HepG2 (cell line): Measurements from ENCODE around the gene VAV2. TPM values are rescaled to one million over a fixed set of nuclear protein-coding genes. Genes with fewer than 3 reads are reported as not detected.
A peak's percentile ranks its signal among the peaks of the same experiment; 100 is the strongest.

Experiments
- AHR ChIP-seq: IDR thresholded peaks from 2 replicates; pipeline ENCODE4 v1.6.1; 2018; ENCODE audit warnings: missing genetic modification reagents, missing compliant biosample characterization
- GTF3A ChIP-seq: sonication (generic); formaldehyde crosslinking; conservative IDR thresholded peaks from 2 replicates; pipeline ENCODE4 v1.4.0; 2020; ENCODE audit warnings: mild to moderate bottlenecking, missing genetic modification reagents
- KAT7 ChIP-seq: IDR thresholded peaks from 2 replicates; pipeline ENCODE4 v1.6.1; 2018; ENCODE audit warnings: borderline replicate concordance, missing compliant biosample characterization
- MTF1 ChIP-seq: sonication (generic); formaldehyde crosslinking; IDR thresholded peaks from 2 replicates; pipeline ENCODE4 v1.5.0; 2020; ENCODE audit warnings: missing genetic modification reagents
- NFIC ChIP-seq: IDR thresholded peaks from 2 replicates; pipeline ENCODE4 v1.6.1; 2012; ENCODE audit warnings: mild to moderate bottlenecking, low read length, inconsistent platforms
- NR2C2 ChIP-seq: sonication (generic); formaldehyde crosslinking; IDR thresholded peaks from 2 replicates; pipeline ENCODE4 v1.4.0; 2020; ENCODE audit warnings: missing genetic modification reagents, mild to moderate bottlenecking, moderate library complexity, borderline replicate concordance
- PHB2 ChIP-seq: fragments of 450-650 bp; IDR thresholded peaks from 2 replicates; pipeline ENCODE4 v1.6.1; 2018; ENCODE audit not compliant: partially characterized antibody
- RXRA ChIP-seq: sonication (generic); formaldehyde crosslinking; IDR thresholded peaks from 2 replicates; pipeline ENCODE4 v1.5.1; 2020; ENCODE audit warnings: missing genetic modification reagents
- TOPORS ChIP-seq: sonication (generic); formaldehyde crosslinking; IDR thresholded peaks from 2 replicates; pipeline ENCODE4 v1.8.0; 2023; ENCODE audit warnings: mild to moderate bottlenecking, missing genetic modification reagents
- ZBTB21 ChIP-seq: sonication (generic); formaldehyde crosslinking; IDR thresholded peaks from 2 replicates; pipeline ENCODE4 v1.4.0; 2020; ENCODE audit warnings: missing genetic modification reagents
- ZKSCAN1 ChIP-seq: fragments of 150-350 bp; IDR thresholded peaks from 2 replicates; pipeline ENCODE4 v1.6.1; 2014; ENCODE audit warnings: low read length
- ZNF34 ChIP-seq: sonication (generic); formaldehyde crosslinking; IDR thresholded peaks from 2 replicates; pipeline ENCODE4 v1.4.0; 2020; ENCODE audit warnings: mild to moderate bottlenecking, missing genetic modification reagents, borderline replicate concordance
- ZNF674 ChIP-seq: sonication (generic); formaldehyde crosslinking; IDR thresholded peaks from 2 replicates; pipeline ENCODE4 v1.5.0; 2020; ENCODE audit warnings: low read depth, mild to moderate bottlenecking, missing genetic modification reagents
- ZNF788 ChIP-seq: sonication (generic); formaldehyde crosslinking; IDR thresholded peaks from 2 replicates; pipeline ENCODE4 v1.5.0; 2020; ENCODE audit warnings: mild to moderate bottlenecking, missing genetic modification reagents, borderline replicate concordance
- ZSCAN30 ChIP-seq: sonication (generic); formaldehyde crosslinking; IDR thresholded peaks from 2 replicates; pipeline ENCODE4 v1.5.0; 2020; ENCODE audit warnings: mild to moderate bottlenecking, missing genetic modification reagents
- polyA plus RNA-seq, 8 experiments: library from polyadenylated mRNA; depleted of rRNA in 3 of 8; stranded (reverse) in 7 of 8; unstranded in 1 of 8; fragments of >200 nt; fragmentation: Illumina TruSeq in 4 of 8; extraction: Trizol in 4 of 8; gene quantifications; 2 replicates each; pipeline versions ENCODE4 v1.2.1 to v1.2.3, GENCODE V29; 2011 to 2016; ENCODE audit warnings: low read depth in 4 of 8, missing spikeins in 1 of 8, mixed read lengths in 1 of 8; ENCODE audit not compliant: insufficient read depth in 1 of 8
- total RNA-seq, 5 experiments: library from RNA; depleted of rRNA; stranded (reverse); fragments of >200 nt; fragmentation: Illumina TruSeq; extraction: Trizol; gene quantifications; 2 replicates each; pipeline ENCODE4 v1.2.3, GENCODE V29; 2016; ENCODE audit warnings: low read depth in 1 of 5
- TF ChIP-seq, protein P1 (sequence below), 2 experiments: sonication (generic) in 1 of 2; formaldehyde crosslinking in 1 of 2; IDR thresholded peaks; 2 replicates each; pipeline versions ENCODE4 v1.4.0 to v1.6.1; 2018 to 2020; ENCODE audit warnings: missing genetic modification reagents in 2 of 2, borderline replicate concordance in 1 of 2, low read depth in 1 of 2, mild to moderate bottlenecking in 1 of 2, missing biosample characterization in 1 of 2
- TF ChIP-seq, protein P2 (sequence below): sonication (generic); formaldehyde crosslinking; IDR thresholded peaks from 2 replicates; pipeline ENCODE4 v1.5.0; 2020; ENCODE audit warnings: mild to moderate bottlenecking, missing genetic modification reagents, borderline replicate concordance
- TF ChIP-seq, protein P3 (sequence below): sonication (generic); formaldehyde crosslinking; IDR thresholded peaks from 2 replicates; pipeline ENCODE4 v1.5.1; 2020; ENCODE audit warnings: mild to moderate bottlenecking, missing genetic modification reagents, moderate library complexity
- TF ChIP-seq, protein P4 (sequence below): IDR thresholded peaks from 2 replicates; pipeline ENCODE4 v1.6.1; 2012; ENCODE audit warnings: inconsistent platforms

VAV2 gene
- total and polyA plus RNA-seq, 2 of the 13 experiments (the other 11 are each of a cell fraction or from before 2014, with no cell fraction given): 22.5 to 22.9 TPM

DNA sequence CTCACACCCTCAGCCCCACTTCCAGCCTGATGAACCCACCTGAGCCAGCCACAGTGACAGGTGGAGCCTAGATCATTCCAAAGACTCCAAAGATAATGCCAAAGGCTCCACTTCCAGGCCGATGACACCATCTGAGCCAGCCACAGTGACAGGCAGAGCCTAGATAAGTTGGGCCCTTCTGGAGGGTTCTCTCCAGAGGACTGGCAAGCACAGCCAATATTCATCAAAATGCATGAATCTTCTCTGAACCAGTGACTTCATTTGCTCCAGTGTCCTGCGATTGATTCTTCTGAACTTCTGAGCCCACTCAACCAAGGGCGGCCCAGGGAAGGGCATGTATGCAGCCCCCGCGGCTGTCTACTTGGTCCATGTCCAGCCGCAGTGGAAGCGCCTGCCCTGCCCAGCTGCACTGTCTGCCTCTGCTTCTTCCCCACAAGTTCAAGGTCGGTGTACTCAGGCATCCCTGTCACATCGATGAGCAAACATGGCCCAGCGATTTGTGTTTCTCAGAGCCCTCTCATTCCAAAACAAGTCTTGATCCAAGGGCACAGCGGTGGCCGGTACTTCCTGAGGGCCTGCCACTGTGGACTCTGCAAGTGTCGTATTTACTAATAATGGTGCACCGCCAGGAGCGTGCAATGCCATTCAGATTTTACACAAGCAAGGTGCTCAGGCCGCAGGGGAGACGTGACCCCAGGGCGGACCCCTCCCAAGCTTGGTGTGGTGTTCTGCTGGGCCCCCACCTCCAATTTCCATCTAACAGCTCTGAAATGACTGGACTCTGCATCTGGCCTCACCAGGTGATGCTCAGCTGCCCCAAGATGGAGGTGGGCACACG is 107.0 kb downstream of the VAV2 start (continued):
- TF ChIP-seq KAT7: peak; percentile 82; the same call in 1 of the 2 replicates
- no peak for TF ChIP-seq NFIC
- TF ChIP-seq, protein P1, sequence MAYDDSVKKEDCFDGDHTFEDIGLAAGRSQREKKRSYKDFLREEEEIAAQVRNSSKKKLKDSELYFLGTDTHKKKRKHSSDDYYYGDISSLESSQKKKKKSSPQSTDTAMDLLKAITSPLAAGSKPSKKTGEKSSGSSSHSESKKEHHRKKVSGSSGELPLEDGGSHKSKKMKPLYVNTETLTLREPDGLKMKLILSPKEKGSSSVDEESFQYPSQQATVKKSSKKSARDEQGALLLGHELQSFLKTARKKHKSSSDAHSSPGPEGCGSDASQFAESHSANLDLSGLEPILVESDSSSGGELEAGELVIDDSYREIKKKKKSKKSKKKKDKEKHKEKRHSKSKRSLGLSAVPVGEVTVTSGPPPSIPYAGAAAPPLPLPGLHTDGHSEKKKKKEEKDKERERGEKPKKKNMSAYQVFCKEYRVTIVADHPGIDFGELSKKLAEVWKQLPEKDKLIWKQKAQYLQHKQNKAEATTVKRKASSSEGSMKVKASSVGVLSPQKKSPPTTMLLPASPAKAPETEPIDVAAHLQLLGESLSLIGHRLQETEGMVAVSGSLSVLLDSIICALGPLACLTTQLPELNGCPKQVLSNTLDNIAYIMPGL (CRISPR knock-in tag; IDR thresholded peaks at IDR 0.05; ENCODE audit: borderline replicate concordance in 1 of 2, low read depth in 1 of 2): peak in 1 of 2 experiments; percentile 55; a peak in 1 of 4 replicates
- TF ChIP-seq ZBTB21 (CRISPR knock-in tag): no peak
- TF ChIP-seq AHR (CRISPR knock-in tag): 0 out of 2 replicates have a peak, but pooled peaks have one; percentile 36
- no peak for TF ChIP-seq GTF3A
- TF ChIP-seq ZKSCAN1: no peak
- TF ChIP-seq, protein P2, sequence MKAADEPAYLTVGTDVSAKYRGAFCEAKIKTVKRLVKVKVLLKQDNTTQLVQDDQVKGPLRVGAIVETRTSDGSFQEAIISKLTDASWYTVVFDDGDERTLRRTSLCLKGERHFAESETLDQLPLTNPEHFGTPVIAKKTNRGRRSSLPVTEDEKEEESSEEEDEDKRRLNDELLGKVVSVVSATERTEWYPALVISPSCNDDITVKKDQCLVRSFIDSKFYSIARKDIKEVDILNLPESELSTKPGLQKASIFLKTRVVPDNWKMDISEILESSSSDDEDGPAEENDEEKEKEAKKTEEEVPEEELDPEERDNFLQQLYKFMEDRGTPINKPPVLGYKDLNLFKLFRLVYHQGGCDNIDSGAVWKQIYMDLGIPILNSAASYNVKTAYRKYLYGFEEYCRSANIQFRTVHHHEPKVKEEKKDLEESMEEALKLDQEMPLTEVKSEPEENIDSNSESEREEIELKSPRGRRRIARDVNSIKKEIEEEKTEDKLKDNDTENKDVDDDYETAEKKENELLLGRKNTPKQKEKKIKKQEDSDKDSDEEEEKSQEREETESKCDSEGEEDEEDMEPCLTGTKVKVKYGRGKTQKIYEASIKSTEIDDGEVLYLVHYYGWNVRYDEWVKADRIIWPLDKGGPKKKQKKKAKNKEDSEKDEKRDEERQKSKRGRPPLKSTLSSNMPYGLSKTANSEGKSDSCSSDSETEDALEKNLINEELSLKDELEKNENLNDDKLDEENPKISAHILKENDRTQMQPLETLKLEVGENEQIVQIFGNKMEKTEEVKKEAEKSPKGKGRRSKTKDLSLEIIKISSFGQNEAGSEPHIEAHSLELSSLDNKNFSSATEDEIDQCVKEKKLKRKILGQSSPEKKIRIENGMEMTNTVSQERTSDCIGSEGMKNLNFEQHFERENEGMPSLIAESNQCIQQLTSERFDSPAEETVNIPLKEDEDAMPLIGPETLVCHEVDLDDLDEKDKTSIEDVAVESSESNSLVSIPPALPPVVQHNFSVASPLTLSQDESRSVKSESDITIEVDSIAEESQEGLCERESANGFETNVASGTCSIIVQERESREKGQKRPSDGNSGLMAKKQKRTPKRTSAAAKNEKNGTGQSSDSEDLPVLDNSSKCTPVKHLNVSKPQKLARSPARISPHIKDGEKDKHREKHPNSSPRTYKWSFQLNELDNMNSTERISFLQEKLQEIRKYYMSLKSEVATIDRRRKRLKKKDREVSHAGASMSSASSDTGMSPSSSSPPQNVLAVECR: peak; percentile 89; the same call in 1 of the 2 replicates
- TF ChIP-seq, protein P3, sequence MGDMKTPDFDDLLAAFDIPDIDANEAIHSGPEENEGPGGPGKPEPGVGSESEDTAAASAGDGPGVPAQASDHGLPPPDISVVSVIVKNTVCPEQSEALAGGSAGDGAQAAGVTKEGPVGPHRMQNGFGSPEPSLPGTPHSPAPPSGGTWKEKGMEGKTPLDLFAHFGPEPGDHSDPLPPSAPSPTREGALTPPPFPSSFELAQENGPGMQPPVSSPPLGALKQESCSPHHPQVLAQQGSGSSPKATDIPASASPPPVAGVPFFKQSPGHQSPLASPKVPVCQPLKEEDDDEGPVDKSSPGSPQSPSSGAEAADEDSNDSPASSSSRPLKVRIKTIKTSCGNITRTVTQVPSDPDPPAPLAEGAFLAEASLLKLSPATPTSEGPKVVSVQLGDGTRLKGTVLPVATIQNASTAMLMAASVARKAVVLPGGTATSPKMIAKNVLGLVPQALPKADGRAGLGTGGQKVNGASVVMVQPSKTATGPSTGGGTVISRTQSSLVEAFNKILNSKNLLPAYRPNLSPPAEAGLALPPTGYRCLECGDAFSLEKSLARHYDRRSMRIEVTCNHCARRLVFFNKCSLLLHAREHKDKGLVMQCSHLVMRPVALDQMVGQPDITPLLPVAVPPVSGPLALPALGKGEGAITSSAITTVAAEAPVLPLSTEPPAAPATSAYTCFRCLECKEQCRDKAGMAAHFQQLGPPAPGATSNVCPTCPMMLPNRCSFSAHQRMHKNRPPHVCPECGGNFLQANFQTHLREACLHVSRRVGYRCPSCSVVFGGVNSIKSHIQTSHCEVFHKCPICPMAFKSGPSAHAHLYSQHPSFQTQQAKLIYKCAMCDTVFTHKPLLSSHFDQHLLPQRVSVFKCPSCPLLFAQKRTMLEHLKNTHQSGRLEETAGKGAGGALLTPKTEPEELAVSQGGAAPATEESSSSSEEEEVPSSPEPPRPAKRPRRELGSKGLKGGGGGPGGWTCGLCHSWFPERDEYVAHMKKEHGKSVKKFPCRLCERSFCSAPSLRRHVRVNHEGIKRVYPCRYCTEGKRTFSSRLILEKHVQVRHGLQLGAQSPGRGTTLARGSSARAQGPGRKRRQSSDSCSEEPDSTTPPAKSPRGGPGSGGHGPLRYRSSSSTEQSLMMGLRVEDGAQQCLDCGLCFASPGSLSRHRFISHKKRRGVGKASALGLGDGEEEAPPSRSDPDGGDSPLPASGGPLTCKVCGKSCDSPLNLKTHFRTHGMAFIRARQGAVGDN (CRISPR knock-in tag): peak; percentile 96
- TF ChIP-seq ZSCAN30: no peak
- peak; percentile 97; the same call in 1 of the 2 replicates for TF ChIP-seq ZNF788 (CRISPR knock-in tag)
- TF ChIP-seq MTF1 (CRISPR knock-in tag): no peak
- TF ChIP-seq, protein P4, sequence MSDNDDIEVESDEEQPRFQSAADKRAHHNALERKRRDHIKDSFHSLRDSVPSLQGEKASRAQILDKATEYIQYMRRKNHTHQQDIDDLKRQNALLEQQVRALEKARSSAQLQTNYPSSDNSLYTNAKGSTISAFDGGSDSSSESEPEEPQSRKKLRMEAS: no peak
- TF ChIP-seq PHB2: no peak
- peak; percentile 77; the same call in 1 of the 2 replicates for TF ChIP-seq TOPORS (CRISPR knock-in tag)
- TF ChIP-seq ZNF34 (CRISPR knock-in tag): no peak
- TF ChIP-seq NR2C2 (CRISPR knock-in tag): peak; percentile 68
- TF ChIP-seq RXRA (CRISPR knock-in tag): peak; percentile 96
- TF ChIP-seq ZNF674 (CRISPR knock-in tag): no peak
